SK-N-SH (cell line): ENCODE results near the gene TEKTIP1. TPM values are rescaled to one million over a fixed set of nuclear protein-coding genes. Genes with fewer than 3 reads are reported as not detected.

Experiments used
- CTCF ChIA-PET: fragments of 300-600, 350-600 bp; formaldehyde crosslinking; extraction: SDS; loops from one replicate; lab custom pipeline; 2021; lab: Yijun Ruan, JAX
- POLR2A ChIA-PET: fragments of 350-600 bp; sonication (Branson Sonifier 250); formaldehyde crosslinking; extraction: SDS; loops from one replicate; lab custom pipeline; 2020; ENCODE audit warnings: antibody characterized with exemption, inconsistent platforms; lab: Yijun Ruan, JAX
- DNase-seq: peaks from one replicate; pipeline ENCODE4 v3.0.0; 2012
- H2AFZ ChIP-seq: fragments of 200-600 bp; sonication (generic); 2 replicates; pipeline ENCODE4 v1.8.1; 2016; ENCODE audit warnings: antibody characterized with exemption, mild to moderate bottlenecking, low read depth
- H3F3A ChIP-seq: fragments of 200-600 bp; sonication (generic); replicated peaks from 2 replicates; pipeline ENCODE3; 2016; ENCODE audit warnings: antibody characterized with exemption, mild to moderate bottlenecking; ENCODE audit not compliant: insufficient read depth
- H3K27ac ChIP-seq, 2 experiments: fragments of 200-500 bp in 1 of 2; fragments of 200-600 bp in 1 of 2; sonication (Bioruptor generic) in 1 of 2; sonication (generic), shearing (Covaris generic) in 1 of 2; 2 replicates each; pipeline versions ENCODE4 v1.5.1 to v1.6.1; 2014 to 2016; ENCODE audit warnings: low read depth in 2 of 2, inconsistent platforms in 1 of 2, low read length in 1 of 2, mild to moderate bottlenecking in 1 of 2, mixed read lengths in 1 of 2
- H3K27me3 ChIP-seq: fragments of 200-600 bp; sonication (generic), shearing (Covaris generic); 2 replicates; pipeline ENCODE4 v1.6.1; 2016; ENCODE audit warnings: mixed run types; ENCODE audit not compliant: insufficient read depth
- H3K36me3 ChIP-seq, 2 experiments: fragments of 200-500 bp in 1 of 2; fragments of 200-600 bp in 1 of 2; sonication (Bioruptor generic) in 1 of 2; sonication (generic) in 1 of 2; replicated peaks in 1 of 2; 2 replicates each; pipeline versions ENCODE3 to v1.5.1; 2014 to 2016; ENCODE audit warnings: low read length in 1 of 2, mild to moderate bottlenecking in 1 of 2; ENCODE audit not compliant: insufficient read depth in 2 of 2, control insufficient read depth in 1 of 2
- H3K4me1 ChIP-seq, 2 experiments: fragments of 200-500 bp in 1 of 2; fragments of 200-600 bp in 1 of 2; sonication (Bioruptor generic) in 1 of 2; sonication (generic), shearing (Covaris generic) in 1 of 2; 2 replicates each; pipeline versions ENCODE4 v1.5.1 to v1.6.1; 2014 to 2016; ENCODE audit warnings: low read depth in 1 of 2, low read length in 1 of 2, mixed run types in 1 of 2; ENCODE audit not compliant: insufficient read depth in 2 of 2, control insufficient read depth in 1 of 2
- H3K4me2 ChIP-seq: fragments of 200-600 bp; sonication (generic), shearing (Covaris generic); 2 replicates; pipeline ENCODE4 v1.6.1; 2017; ENCODE audit warnings: mixed run types
- H3K4me3 ChIP-seq, 2 experiments: fragments of 200-500 bp in 1 of 2; fragments of 200-600 bp in 1 of 2; sonication (Bioruptor generic) in 1 of 2; sonication (generic), shearing (Covaris generic) in 1 of 2; 2 replicates each; pipeline versions ENCODE4 v1.5.1 to v1.8.1; 2014 to 2016; ENCODE audit warnings: low read depth in 2 of 2, inconsistent platforms in 1 of 2, low read length in 1 of 2, mild to moderate bottlenecking in 1 of 2, mixed read lengths in 1 of 2, moderate library complexity in 1 of 2
- H3K79me2 ChIP-seq: fragments of 200-600 bp; sonication (generic); 2 replicates; pipeline ENCODE4 v1.8.1; 2017; ENCODE audit warnings: mild to moderate bottlenecking; ENCODE audit not compliant: insufficient read depth
- H3K9ac ChIP-seq: fragments of 200-600 bp; sonication (generic); 2 replicates; pipeline ENCODE4 v1.6.1; 2017; ENCODE audit warnings: mixed run types
- H3K9me2 ChIP-seq: fragments of 200-600 bp; sonication (generic); 2 replicates; pipeline ENCODE4 v1.6.1; 2017; ENCODE audit warnings: mixed run types
- H3K9me3 ChIP-seq: fragments of 200-600 bp; sonication (generic); 2 replicates; pipeline ENCODE4 v1.6.1; 2017; ENCODE audit warnings: mixed run types, mild to moderate bottlenecking, moderate library complexity
- H4K20me1 ChIP-seq: fragments of 200-600 bp; sonication (generic); 2 replicates; pipeline ENCODE4 v1.6.1; 2017; ENCODE audit warnings: mild to moderate bottlenecking, mixed run types; ENCODE audit not compliant: insufficient read depth
- FOXM1 ChIP-seq: IDR thresholded peaks from 2 replicates; pipeline ENCODE4 v1.4.0; 2012; ENCODE audit warnings: low read depth, mild to moderate bottlenecking
- GABPA ChIP-seq: IDR thresholded peaks from 2 replicates; pipeline ENCODE4 v1.4.0; 2012; ENCODE audit warnings: low read depth, mild to moderate bottlenecking
- MEF2A ChIP-seq: IDR thresholded peaks from 2 replicates; pipeline ENCODE4 v1.4.0; 2012; ENCODE audit warnings: low read depth, borderline replicate concordance
- SIN3A ChIP-seq: IDR thresholded peaks from 2 replicates; pipeline ENCODE4 v1.6.1; 2012; ENCODE audit warnings: low read depth, mild to moderate bottlenecking, low read length, moderate library complexity, borderline replicate concordance
- TEAD4 ChIP-seq: IDR thresholded peaks from 2 replicates; pipeline ENCODE4 v1.4.0; 2012; ENCODE audit warnings: mild to moderate bottlenecking, borderline replicate concordance; ENCODE audit not compliant: insufficient read depth
- YY1 ChIP-seq: IDR thresholded peaks from 2 replicates; pipeline ENCODE4 v1.4.0; 2012; ENCODE audit warnings: low read depth, mild to moderate bottlenecking
- WGBS: methylation state at CpG from one replicate; pipeline ENCODE4 v1.1.6; 2017; ENCODE audit warnings: low lambda C conversion rate; 5-methylcytosine and 5-hydroxymethylcytosine counted together
- polyA plus RNA-seq, 3 experiments: library from polyadenylated mRNA; depleted of rRNA; stranded (reverse); fragments of >200 nt; gene quantifications; 2 replicates each; pipeline ENCODE4 v1.2.3, GENCODE V29; 2012
- TF ChIP-seq, protein P1 (sequence below): IDR thresholded peaks from 2 replicates; pipeline ENCODE4 v1.4.0; 2012; ENCODE audit warnings: low read depth, borderline replicate concordance
- TF ChIP-seq, protein P2 (sequence below): IDR thresholded peaks from 2 replicates; pipeline ENCODE4 v1.6.1; 2012; ENCODE audit warnings: mild to moderate bottlenecking, low read depth, low read length, moderate library complexity
- TF ChIP-seq, protein P3 (sequence below): fragments of 150-350 bp; IDR thresholded peaks from 2 replicates; pipeline ENCODE4 v1.6.1; 2016; ENCODE audit warnings: mild to moderate bottlenecking, low read depth, low read length

The TEKTIP1 gene
- polyA plus RNA-seq, 1 of the 3 experiments (the other 2 are of a cell fraction), result 0.12 TPM

DNA sequence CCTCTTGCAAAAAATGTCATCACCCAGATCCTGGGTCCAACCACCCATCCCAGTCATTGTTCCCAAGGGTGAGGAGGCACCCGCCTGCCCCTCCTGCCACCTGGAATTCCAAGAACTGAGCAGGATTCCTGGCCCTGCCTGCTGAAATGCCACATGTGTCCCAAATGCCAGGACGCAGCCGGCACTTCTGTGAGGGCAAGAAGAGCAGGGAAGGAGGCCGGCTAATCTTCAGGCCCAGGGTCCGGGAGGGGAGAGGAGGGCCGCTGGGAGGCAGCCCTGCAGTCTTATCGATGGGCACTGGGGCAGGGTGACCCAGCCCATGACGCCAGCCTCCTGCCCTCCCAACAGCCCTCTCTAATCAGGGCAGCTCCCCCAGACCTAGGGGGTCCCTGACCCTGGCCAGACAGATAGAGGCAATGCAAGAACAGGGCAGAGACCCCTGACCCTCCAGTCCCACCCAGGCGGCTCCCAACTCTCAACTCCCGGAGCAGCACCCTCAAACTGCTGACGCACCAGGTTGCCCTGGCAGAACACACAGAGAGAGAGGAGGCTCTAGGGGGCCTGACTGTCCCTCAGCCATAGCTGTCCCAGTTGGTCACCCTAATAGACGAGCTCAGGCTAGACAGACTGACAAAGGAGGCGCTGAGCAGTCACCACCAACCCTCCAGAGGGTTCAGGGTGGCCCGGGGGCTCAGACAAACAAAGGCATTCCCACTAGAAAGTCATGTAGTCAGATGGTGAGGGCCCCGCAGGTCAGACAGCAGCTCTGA is 16.9 kb downstream of the TEKTIP1 start:
- no peaks in the 10 kb centered on the region for H3K36me3 ChIP-seq
- TF ChIP-seq, protein P1, sequence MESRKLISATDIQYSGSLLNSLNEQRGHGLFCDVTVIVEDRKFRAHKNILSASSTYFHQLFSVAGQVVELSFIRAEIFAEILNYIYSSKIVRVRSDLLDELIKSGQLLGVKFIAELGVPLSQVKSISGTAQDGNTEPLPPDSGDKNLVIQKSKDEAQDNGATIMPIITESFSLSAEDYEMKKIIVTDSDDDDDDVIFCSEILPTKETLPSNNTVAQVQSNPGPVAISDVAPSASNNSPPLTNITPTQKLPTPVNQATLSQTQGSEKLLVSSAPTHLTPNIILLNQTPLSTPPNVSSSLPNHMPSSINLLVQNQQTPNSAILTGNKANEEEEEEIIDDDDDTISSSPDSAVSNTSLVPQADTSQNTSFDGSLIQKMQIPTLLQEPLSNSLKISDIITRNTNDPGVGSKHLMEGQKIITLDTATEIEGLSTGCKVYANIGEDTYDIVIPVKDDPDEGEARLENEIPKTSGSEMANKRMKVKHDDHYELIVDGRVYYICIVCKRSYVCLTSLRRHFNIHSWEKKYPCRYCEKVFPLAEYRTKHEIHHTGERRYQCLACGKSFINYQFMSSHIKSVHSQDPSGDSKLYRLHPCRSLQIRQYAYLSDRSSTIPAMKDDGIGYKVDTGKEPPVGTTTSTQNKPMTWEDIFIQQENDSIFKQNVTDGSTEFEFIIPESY, result no peak
- no peak for TF ChIP-seq TEAD4
- no peak for TF ChIP-seq SIN3A
- TF ChIP-seq, protein P2, sequence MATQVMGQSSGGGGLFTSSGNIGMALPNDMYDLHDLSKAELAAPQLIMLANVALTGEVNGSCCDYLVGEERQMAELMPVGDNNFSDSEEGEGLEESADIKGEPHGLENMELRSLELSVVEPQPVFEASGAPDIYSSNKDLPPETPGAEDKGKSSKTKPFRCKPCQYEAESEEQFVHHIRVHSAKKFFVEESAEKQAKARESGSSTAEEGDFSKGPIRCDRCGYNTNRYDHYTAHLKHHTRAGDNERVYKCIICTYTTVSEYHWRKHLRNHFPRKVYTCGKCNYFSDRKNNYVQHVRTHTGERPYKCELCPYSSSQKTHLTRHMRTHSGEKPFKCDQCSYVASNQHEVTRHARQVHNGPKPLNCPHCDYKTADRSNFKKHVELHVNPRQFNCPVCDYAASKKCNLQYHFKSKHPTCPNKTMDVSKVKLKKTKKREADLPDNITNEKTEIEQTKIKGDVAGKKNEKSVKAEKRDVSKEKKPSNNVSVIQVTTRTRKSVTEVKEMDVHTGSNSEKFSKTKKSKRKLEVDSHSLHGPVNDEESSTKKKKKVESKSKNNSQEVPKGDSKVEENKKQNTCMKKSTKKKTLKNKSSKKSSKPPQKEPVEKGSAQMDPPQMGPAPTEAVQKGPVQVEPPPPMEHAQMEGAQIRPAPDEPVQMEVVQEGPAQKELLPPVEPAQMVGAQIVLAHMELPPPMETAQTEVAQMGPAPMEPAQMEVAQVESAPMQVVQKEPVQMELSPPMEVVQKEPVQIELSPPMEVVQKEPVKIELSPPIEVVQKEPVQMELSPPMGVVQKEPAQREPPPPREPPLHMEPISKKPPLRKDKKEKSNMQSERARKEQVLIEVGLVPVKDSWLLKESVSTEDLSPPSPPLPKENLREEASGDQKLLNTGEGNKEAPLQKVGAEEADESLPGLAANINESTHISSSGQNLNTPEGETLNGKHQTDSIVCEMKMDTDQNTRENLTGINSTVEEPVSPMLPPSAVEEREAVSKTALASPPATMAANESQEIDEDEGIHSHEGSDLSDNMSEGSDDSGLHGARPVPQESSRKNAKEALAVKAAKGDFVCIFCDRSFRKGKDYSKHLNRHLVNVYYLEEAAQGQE, result no peak
- TF ChIP-seq YY1, result no peak
- no peak for TF ChIP-seq MEF2A
- no peak for TF ChIP-seq GABPA
- TF ChIP-seq, protein P3, sequence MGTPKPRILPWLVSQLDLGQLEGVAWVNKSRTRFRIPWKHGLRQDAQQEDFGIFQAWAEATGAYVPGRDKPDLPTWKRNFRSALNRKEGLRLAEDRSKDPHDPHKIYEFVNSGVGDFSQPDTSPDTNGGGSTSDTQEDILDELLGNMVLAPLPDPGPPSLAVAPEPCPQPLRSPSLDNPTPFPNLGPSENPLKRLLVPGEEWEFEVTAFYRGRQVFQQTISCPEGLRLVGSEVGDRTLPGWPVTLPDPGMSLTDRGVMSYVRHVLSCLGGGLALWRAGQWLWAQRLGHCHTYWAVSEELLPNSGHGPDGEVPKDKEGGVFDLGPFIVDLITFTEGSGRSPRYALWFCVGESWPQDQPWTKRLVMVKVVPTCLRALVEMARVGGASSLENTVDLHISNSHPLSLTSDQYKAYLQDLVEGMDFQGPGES, result no peak
- TF ChIP-seq FOXM1, result no peak
- TF ChIP-seq, all 33 proteins: peak for 0
- Histone ChIP-seq H3K27me3 (no peaks in the 10 kb centered on the region), H3K4me2 (peak overlapping the region; percentile 97), H4K20me1 (peaks cover 11% of the 10 kb centered on the region; the same call in 1 of the 2 replicates), H3K4me1 (peaks cover 3 to 15% of the 10 kb centered on the region in 2 experiments; a peak in 1 of 4 replicates), H3K4me3 (peak overlapping the region; percentile 67 to 98), H3K9ac (peak overlapping the region; percentile 58; the same call in 1 of the 2 replicates), H3K27ac (no peak overlapping the region), H3K9me2 (no peaks in the 10 kb centered on the region), H3K9me3 (no peaks in the 10 kb centered on the region), H3F3A (no peaks in the 10 kb centered on the region), H3K79me2 (peaks cover 56% of the 10 kb centered on the region), H2AFZ (no peak overlapping the region)
- peak; percentile 25 for DNase-seq
- CTCF ChIA-PET, result interaction anchor here (1.0 to 7.3 kb wide), 4 partner anchors 9 to 106 kb away, joined by 3 to 73 read pairs (median 4); no protein-coding TSS in a partner anchor
- POLR2A ChIA-PET, result no interaction called here
- 73% methylated on average over 8 of the region's 15 CpGs for WGBS
